Endometrium (tissue), 2 donors: ENCODE measurements around the gene L3MBTL3.
"Not testable (repeated sequence)": the region's sequence is repeated elsewhere in the genome, so short reads cannot be mapped to it uniquely, and the experiment has no call there.

ENCODE experiments used
- FAIRE-seq: peaks from 2 replicates; lab custom pipeline; 2012; peaks lifted over from hg19 to GRCh38; lab: Jason Lieb, UNC
- donor health status: control.
- donor health status: control.

Gene L3MBTL3

DNA sequence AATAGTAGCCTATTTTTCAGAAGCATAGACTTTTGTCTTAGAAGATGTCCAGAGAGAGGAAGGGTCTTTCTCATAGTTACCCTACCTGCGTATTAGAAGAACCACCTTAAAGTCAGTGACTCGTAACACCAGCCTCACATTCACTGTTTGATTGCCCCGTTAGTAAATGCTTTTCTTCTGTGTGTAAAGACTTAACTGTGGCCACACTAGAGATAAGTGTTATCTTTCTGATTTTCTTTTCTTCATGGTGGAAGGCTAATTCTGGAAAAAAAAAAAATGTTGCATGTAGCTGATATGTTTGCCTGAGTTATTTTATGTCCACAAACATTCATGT lies 120.5 kb downstream of the L3MBTL3 start:
- no peak for FAIRE-seq

DNA sequence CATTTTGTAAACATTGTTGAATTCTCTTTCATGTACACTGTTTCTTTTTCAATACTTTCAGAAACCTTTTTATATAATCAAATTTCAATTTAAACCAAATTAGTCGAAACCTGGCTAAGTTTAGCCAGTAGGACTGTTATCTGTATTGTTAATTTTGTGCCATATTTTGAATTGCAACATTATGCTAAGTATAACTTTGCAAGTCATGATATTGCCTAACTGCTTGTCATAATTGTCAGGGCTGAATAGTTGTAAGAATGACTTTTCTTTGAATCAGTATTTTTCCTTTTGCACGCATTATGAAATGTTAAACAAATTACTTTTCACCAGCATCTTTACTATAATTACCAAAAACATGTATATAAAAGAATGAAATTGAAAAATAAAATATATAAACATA lies 121.7 kb downstream of the L3MBTL3 start:
- FAIRE-seq: no peak

DNA sequence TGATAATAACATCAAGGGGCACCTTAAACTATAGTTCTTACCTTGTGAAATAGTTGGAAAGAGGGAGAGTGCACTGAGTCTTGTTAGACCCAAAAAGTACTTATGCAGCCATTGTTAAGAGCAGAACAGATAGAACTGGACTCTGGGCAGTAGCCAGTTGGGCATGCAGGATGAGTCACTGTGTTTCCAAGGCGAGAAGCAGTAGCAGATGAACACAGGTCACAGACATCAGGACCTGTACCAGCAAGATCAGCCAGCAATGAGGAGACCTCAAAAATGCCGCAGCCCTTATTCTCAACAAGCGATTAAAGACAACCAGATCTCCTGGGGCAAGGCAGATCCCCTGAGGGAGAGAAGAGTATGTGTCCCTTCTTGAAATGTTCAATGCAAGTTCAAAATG lies 125.3 kb downstream of the L3MBTL3 start:
- FAIRE-seq: no peak

DNA sequence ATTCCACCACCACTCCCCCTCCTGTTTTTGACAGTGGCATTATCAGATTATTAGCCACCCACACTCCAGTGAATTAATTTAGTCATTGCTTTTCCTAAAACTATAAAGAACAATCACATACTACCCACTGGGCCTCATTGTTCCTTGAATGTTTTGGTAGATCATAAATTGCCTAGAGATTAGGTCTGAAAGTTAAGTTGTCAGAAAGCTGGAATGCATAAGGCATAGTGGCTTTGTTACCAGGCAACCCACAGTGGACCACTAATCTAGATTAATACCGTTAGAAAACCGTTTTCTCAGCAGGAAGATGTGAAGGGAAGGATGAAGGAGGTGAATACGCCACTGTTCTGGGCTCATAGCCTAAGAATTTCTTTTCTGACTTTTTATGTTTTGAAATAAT lies 128.7 kb downstream of the L3MBTL3 start:
- FAIRE-seq: no peak

DNA sequence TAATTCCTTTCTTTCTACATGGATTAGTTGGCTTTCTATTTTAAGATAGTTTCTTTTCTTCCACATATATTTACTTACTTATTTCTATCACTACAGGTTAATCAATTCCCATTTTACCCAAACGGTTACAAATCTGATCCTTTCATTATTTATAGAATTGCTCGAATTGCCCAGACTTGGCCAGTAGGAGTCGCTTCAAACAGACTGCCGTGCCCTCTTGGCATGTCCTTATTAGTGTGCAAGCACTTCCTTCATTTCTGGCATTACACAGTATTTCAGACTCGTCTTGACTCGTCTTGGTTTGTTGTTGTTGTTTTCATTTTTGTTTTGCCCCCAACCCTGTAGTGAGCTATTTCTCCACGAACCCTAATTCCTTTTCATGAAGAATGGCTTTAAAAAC lies 129.8 kb downstream of the L3MBTL3 start:
- FAIRE-seq: no peak

DNA sequence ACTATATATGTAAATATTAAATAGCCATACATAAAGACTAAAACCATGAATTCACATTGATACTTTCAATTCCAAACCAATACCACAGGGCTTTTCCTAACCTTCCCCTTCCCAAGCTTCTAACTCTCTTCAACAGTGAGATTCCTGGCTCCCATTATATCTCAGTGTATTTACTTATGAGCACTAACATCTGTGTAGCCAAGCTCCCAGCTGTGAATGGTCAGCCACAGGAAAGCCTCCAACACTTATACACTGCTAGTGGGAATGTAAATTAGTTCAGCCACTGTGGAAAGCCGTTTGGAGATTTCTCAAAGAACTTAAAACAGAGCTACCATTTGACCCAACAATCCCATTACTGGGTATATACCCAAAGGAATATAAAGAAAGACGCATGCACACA lies 130.6 kb downstream of the L3MBTL3 start:
- not testable (repeated sequence) for FAIRE-seq

DNA sequence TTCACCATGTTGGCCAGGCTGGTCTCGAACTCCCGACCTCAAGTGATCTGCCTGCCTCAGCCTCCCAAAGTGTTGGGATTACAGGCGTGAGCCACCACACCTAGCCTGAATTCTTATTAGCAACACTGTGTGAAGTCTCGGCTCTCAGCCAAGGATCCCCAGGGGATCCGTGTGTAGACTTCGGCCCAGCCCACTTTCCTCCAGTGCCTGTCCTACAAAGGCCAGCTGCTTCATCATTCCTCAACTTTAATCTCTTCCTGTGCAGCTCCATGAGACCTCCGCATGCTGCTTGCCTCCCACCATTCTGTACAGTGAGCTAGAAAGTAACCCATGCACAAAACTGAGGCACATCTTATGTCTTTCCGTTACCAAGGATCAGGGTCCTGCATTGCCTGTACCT lies 132.5 kb downstream of the L3MBTL3 start:
- FAIRE-seq: no peak

DNA sequence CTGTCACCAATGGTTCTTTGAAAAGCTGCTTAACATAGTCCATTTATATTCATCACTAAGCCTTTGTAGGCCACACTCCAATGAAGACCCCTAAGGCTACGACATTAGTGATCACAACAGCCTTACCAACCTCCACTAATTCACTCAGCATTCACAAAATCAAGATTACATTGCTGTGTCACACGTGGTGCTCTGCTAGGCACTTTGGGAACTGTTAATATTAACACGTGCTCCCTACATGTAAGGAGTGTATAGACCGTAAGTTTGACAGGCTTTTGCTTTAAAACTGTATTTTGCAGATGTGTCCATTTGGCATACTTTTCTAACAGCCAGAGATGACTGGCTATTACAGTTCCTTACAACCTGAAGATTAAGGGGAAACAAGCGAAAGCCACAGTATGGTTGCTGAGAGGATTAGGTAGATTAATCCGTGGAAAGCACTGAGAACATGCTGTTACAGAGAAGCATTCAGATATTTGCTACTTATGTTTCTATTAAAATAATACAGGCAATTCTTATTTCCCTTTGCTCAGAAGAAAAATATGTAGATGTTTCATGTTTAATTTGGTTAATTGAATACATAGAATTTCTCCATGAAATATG lies 134.6 kb downstream of the L3MBTL3 start:
- no peak for FAIRE-seq

DNA sequence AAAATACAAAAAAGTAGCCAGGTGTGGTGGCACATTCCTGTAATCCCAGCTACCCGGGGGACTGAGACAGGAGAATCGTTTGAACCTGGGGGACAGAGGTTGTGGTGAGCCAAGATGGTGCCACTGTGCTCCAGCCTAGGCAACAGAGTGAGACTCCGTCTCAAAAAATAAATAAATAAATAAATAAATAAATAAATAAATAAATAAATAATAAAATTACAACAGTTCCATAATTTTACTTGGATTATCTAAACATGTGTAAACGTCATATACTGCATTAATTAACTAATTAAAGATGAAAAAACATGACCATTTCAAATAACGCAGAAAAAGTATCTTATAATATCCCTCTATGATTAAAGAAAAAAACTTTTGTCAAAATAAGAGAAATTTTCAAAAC lies 138.5 kb downstream of the L3MBTL3 start:
- no peak for FAIRE-seq

DNA sequence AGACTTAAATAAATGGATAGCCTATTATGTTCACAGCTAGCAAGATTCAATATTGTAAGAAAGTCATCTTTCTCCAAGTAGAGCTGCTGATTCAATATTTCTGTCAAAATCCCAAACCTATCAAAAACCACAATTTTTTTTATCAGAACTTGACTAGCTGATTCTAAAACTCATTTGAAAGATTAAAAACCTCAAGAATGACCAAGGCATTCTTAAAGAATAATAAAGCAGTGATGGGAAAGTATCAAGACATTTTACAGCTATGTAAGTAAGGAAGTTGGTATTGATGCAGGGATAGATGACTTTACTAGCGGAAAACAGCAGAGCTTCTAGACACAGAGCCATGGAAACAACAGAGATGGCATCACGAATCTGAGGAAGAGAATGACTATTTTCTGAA lies 139.7 kb downstream of the L3MBTL3 start:
- no peak for FAIRE-seq

DNA sequence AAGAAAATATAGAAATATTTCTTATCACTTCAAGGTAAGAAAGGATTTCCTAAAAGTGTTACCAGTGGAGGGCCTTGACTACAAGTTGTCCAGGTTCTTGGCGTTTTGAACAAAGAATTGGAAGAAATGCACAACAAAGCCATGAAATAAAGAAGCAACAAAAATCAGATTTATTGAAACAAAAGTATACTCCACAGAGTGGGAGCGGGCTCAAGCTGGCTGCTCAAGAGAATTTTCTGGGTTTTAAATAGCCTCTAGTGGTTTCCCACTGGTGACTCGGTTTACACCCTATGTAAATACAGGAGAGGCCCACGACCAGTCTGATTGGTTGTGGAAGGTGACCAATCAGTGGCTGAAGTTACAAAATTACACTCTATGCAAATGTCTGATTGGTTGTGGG lies 140.2 kb downstream of the L3MBTL3 start:
- no peak for FAIRE-seq

DNA sequence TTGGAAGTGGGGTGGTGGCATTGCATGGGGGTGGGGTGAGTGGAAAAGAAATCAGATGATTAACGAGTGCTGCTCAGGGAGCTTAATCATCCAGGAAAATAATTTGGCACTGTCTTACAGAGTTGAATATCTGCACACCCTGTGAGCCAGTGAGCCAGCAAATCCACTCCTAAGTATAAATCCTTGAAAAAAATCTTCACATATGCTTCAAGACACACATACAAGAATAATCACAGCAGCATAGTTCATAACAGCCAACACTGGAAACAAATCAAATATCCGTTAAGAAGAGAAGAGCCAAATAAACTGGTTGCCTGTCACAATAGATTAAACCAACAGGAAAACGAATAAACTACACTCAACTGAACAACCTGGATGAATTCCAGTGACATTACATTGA lies 141.6 kb downstream of the L3MBTL3 start:
- no peak for FAIRE-seq

DNA sequence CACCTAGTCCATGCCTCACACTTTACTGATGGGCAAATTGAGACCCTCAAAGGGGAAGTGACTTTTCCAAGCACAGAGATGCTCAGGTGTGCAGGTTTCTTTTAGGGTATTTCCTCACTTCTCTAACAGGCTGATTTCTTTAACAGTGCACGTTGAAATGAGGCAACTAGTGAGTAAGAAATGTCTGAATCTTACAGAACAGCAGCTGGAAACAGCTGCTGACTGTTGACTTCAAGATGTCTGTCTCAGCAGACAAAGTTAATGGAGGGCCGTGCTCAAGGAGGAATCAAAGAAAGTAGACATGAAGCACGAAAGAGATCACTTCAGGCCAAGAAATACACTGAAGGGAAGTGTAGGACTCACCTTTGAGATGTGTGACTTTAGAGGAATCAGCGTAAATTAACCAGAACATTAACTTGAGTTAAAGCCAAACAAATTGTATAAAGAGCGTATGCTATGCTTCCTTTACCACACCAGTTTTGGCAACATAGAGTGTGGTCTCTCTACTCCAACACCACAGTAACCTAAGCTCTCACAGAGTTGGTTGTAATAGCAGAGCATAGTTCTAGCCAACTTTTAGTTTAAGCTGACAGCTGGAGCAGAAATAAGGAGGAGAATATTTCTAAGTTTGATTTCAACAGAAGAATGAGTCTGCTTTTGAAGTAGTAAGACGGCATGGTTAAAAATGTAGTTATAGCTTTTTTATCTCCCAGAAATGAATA lies 143.5 kb downstream of the L3MBTL3 start:
- no peak for FAIRE-seq

DNA sequence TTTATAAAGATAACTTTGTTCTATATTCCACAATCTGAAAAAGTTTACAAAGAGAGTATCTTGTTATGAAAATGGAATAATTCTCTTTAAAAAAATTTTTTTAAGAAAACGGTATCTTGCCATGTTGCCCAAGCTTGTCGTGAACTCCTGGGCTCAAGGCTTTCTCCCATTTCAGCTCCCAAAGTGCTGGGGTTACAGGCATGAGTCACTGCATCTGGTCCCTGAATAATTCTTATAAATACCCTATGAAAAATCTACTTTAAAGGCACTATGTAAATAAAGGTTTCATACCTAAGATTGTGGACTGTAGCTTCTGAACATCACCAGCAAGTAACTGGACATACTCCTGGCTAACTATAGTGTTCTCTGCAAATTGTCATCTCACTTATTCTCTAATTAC lies 144.0 kb downstream of the L3MBTL3 start:
- no peak for FAIRE-seq

DNA sequence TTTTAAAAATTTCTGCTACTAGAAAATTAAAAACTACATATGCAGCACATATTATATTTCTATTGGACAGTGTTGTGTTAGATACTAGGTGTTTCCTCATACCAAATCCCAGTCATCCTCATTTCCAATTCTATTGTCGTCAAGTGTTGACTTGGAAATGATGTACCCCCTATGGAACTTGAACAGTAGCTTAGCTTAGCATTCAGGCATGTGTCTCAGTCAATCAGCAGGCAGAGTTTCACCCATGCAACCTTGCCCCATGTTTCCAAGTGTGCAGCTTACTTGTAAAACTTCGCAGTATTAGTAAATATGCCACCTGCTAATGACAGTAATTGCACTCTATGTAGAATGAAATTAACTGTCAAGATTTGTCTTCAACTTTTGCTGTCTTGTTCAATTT lies 144.9 kb downstream of the L3MBTL3 start:
- no peak for FAIRE-seq

DNA sequence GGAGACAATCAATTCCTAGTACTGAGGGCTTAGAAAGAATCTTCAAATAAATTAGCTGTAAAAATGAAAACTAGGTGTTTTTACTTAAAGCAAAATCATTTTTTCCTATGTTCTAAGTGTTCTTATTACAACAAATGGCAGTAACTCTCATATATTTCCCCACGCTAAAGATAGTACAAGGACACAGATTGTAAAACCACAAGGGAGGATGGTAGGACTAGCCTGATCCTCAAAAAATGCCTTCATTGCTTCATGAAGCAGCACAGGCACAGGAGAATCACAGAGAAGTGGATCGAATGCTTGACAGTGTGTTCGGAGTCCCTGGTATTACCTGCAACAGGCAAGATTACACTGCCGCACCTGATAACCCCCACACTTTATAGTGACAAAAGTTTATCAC lies 145.9 kb downstream of the L3MBTL3 start:
- no peak for FAIRE-seq

DNA sequence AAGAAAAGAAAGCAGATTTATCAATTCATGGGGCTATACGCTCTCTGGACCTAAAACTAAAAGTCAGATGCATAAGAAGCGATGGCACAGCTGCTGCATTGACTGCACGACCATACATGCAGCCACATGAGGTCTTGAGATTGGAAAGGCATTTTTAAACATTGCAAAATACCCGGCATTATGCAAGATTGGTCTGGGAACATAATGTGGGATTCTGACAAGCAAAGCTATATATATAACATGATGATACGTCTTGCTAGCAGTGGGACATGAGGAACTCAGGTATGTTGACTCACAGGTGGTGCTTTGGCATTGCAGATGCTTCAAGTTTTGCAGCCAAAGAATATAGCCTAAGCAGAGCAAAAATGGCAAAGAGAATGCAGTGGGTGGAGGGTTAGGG lies 149.3 kb downstream of the L3MBTL3 start:
- no peak for FAIRE-seq

DNA sequence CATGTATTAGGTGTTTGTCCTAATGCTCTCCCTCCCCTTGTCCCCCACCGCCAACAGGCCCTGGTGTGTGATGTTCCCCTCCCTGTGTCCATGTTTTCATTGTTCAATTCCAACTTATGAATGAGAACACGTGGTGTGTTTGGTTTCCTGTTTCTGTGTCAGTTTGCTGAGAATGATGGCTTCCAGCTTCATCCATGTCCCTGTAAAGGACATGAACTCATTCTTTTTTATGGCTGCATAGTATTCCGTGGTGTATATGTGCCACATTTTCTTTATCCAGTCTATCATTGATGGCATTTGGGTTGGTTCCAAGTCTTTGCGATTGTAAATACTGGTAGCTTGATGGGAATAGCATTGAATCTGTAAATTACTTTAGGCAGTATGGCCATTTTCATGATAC lies 151.8 kb downstream of the L3MBTL3 start:
- FAIRE-seq: not testable (repeated sequence)

DNA sequence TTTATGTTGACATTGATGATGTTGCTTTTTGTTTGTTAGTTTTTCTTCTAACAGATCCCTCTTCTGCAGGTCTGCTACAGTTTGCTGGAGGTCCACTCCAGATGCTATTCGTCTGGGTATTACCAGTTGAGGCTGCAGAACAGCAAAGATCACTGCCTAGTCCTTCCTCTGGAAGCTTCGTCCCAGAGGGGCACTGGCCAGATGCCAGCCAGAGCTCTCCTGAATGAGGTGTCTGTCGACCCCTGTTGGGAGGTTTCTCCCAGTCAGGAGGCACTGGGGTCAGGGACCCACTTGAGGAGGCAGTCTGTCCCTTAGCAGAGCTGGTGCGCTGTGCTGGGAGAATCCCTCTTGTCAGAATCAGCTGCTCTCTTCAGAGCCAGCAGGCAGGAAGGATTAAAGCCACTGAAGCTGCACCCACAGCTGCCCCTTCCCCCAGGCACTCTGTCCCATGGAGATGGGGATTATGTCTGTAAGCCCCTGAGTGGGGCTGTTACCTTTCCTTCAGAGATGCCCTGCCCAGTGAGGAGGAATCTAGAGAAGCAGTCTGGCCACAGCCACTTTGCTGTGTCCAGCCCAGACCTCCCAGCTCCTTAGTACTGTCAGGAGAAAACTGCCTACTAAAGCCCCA lies 155.1 kb downstream of the L3MBTL3 start:
- not testable (repeated sequence) for FAIRE-seq

DNA sequence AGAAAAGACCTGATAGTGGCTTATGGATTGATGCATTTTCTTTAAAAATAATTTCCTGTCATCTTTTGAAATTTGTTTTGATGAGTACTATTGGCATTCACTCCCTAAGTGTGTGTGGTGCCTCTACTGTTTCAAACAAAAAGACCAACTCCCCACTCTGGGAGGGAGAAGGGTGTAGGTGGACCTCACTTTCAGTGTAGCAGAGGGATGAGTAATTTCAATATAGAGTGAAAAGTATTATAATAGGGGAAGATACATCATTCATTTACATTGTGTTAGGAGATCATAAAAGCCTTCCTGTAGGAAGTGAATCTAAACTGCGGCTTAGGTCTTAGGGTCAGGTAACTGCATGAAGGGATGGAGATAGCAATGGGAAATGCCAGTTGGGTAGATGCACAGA lies 158.0 kb downstream of the L3MBTL3 start:
- no peak for FAIRE-seq

DNA sequence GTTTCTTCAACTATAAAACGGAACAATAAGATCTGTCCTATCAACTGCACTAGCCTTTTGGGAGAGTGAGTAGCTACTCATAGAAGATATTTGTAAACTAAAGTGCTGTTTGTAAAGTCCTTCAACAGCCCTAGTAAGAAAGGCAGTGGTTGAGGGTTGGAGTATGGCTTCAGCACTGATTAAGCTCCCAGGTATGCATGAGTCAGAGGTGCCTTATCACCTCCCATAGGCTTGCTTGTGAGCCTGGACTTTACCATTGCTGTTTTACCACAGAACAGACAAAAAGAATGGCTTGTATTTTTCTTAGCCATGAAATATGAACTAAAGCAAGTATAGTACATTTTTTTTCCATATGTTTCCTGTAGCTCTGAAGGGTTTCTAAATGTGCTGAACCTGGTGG lies 160.3 kb downstream of the L3MBTL3 start:
- FAIRE-seq: no peak

DNA sequence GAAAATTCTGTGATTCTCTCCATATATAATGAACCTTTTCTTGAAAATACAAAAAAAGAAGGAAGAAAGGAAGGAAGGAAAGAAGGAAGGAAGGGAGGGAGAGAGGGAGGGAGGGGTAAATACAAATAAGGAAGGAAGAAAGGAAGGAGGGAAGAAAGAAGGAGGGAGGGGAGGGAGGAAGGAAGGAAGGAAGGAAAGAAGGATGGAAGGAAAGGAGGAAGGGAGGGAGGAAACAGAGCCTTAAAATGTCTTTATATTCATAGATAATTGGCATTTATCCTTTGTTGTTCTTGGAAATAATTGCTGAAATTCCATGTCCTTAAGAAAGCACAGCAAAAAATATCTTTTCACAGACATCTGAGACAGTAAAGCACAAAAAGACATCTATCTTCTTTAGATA lies 164.1 kb downstream of the L3MBTL3 start:
- FAIRE-seq: no peak

DNA sequence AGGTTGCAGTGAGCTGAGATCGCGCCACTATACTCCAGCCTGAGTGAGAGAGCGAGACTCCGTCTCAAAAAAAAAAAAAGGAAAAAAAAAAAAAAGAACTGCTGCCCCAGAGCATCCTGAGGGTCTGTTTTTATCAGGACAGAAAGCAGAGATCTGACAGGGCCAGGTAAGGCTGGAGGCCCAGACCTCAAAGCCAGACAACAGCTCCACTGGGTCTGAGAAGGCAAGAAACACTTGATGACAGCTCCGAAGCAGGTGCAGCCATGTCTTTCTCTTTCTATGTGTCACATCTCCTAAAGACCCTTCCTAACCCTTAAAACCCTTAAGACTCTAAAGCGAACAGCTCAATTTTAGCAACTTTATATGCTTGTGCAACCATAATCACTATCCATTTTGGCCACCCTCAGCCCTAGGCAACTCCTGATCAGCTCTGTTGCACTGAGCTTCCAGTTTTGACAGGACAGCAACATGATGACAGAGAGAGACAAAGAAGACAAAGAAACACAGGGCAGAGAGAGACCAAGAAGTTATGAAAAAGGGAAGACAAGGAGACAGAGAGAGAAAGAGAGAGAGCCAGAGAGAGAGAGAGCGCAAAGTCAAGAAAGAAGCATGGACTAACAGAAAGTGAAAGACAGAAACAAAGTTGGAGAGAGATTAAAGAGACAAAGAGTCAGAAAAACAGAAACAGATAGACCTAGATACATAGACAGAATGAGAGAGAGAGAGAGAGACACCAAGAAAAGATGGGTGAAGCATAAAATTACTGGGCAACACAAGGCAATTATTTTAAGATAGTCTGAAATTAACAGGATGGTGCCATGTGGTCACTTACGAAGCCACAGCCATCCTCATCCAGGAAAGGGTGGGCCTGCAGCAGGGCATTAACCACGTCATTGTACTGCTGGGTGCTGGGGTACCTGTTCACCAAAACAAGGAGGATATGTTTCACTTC lies 165.2 kb downstream of the L3MBTL3 start:
- no peak for FAIRE-seq
